Caco-2 (cell line): ENCODE data around the gene KRTAP12-4. TPM values are rescaled to one million over a fixed set of nuclear protein-coding genes. Genes with fewer than 3 reads are reported as not detected.

ENCODE experiments used
- BruUV-seq: library from RNA; stranded (reverse); fragments of 400-500 nt; replicated peaks from 2 replicates; lab custom pipeline; 2021; lab: Mats Ljungman, UMichigan
- CTCF ChIA-PET: fragments of 300-600 bp; sonication (Branson Sonifier 250); formaldehyde crosslinking; loops from one replicate; lab custom pipeline; 2022; ENCODE audit warnings: antibody characterized with exemption; lab: Charles Lee
- POLR2A ChIA-PET: fragments of 300-600 bp; sonication (Branson Sonifier 250); formaldehyde crosslinking; loops from one replicate; lab custom pipeline; 2022; ENCODE audit warnings: antibody characterized with exemption; lab: Charles Lee
- DNase-seq, 2 experiments: peaks; one replicate each; pipeline versions ENCODE4 v3.0.0 to v3.0.0-alpha.2; 2020 to 2022
- H3K27me3 ChIP-seq: replicated peaks from 2 replicates; pipeline ENCODE4 v1.6.0; 2011; ENCODE audit warnings: low read length; ENCODE audit not compliant: control insufficient read depth, insufficient read depth
- H3K36me3 ChIP-seq: 2 replicates; pipeline ENCODE4 v1.5.1; 2011; ENCODE audit warnings: low read length; ENCODE audit not compliant: control insufficient read depth, insufficient read depth
- H3K4me1 ChIP-seq: fragments of 250-450 bp; sonication (Bioruptor Pico); 2 replicates; pipeline ENCODE4 v1.5.1; 2020; ENCODE audit warnings: mild to moderate bottlenecking
- H3K4me3 ChIP-seq: 2 replicates; pipeline ENCODE4 v1.5.1; 2011; ENCODE audit warnings: low read depth, mild to moderate bottlenecking, control low read depth, low read length
- H3K9me3 ChIP-seq: fragments of 250-450 bp; sonication (Bioruptor Pico); 2 replicates; pipeline ENCODE4 v1.5.1; 2020; ENCODE audit warnings: mild to moderate bottlenecking, moderate library complexity
- H3K27ac Mint-ChIP-seq: one replicate; pipeline ENCODE4 v1.8.0; 2022; ENCODE audit warnings: mixed read lengths; ENCODE audit not compliant: unreplicated experiment
- H3K27me3 Mint-ChIP-seq: one replicate; pipeline ENCODE4 v1.8.0; 2022; ENCODE audit warnings: mixed read lengths; ENCODE audit not compliant: insufficient read depth, unreplicated experiment
- H3K36me3 Mint-ChIP-seq: one replicate; pipeline ENCODE4 v1.8.0; 2022; ENCODE audit warnings: mild to moderate bottlenecking, mixed read lengths; ENCODE audit not compliant: insufficient read depth, unreplicated experiment
- H3K4me1 Mint-ChIP-seq: one replicate; pipeline ENCODE4 v1.8.0; 2022; ENCODE audit warnings: low read depth, mixed read lengths; ENCODE audit not compliant: unreplicated experiment
- H3K4me3 Mint-ChIP-seq: one replicate; pipeline ENCODE4 v1.8.0; 2022; ENCODE audit warnings: mild to moderate bottlenecking, moderate library complexity, mixed read lengths; ENCODE audit not compliant: unreplicated experiment
- H3K9me3 Mint-ChIP-seq: one replicate; pipeline ENCODE4 v1.8.0; 2022; ENCODE audit warnings: mixed read lengths; ENCODE audit not compliant: unreplicated experiment
- CTCF ChIP-seq, 2 experiments: fragments of 200-600 bp in 1 of 2; IDR thresholded peaks; 1 replicate in 1 of 2; 2 replicates in 1 of 2; pipeline versions ENCODE4 v1.5.1 to v1.8.0; 2011 to 2022; ENCODE audit warnings: antibody characterized with exemption in 1 of 2, control low read depth in 1 of 2, inconsistent platforms in 1 of 2, low read depth in 1 of 2, low read length in 1 of 2, mild to moderate bottlenecking in 1 of 2, moderate library complexity in 1 of 2; ENCODE audit not compliant: insufficient read depth in 1 of 2, severe bottlenecking in 1 of 2, unreplicated experiment in 1 of 2
- intact Hi-C: fragments of 100-400 bp; cut with micrococcal nuclease; formaldehyde crosslinking; loops from one replicate; pipeline ENCODE4 v1.10.0; 2022; ENCODE audit not compliant: unreplicated experiment
- total RNA-seq: library from RNA; stranded (reverse); gene quantifications from 2 replicates; pipeline ENCODE4 v1.2.3, GENCODE V29; 2022

Gene KRTAP12-4
- total RNA-seq, 1 experiment from 2014 or later = not detected

GRCh38 chr21:44658913-44659595 is 4.6 kb upstream of the KRTAP12-4 start:
- peaks cover 18% of the 10 kb centered on the region for H3K9me3 Mint-ChIP-seq
- no peak overlapping the region for H3K4me3 Mint-ChIP-seq
- ChIA-PET POLR2A (no interaction called here), CTCF (no interaction called here)
- peaks cover 7% of the 10 kb centered on the region for H3K27me3 Mint-ChIP-seq
- no TSS peak for BruUV-seq
- no peak for DNase-seq
- H3K27ac Mint-ChIP-seq = no peak overlapping the region
- intact Hi-C loops = no loop called here
- H3K36me3 ChIP-seq = no peaks in the 10 kb centered on the region
- H3K27me3 ChIP-seq = no peaks in the 10 kb centered on the region
- H3K4me1 ChIP-seq = no peaks in the 10 kb centered on the region
- no peak overlapping the region for H3K4me3 ChIP-seq
- no peak for TF ChIP-seq CTCF (IDR thresholded peaks at IDR 0.05; ENCODE audit: insufficient read depth in 1 of 2, low read depth in 1 of 2, low read length in 1 of 2, severe bottlenecking in 1 of 2, unreplicated experiment in 1 of 2)
- H3K4me1 Mint-ChIP-seq = no peaks in the 10 kb centered on the region
- no peaks in the 10 kb centered on the region for H3K36me3 Mint-ChIP-seq
- peaks cover 5% of the 10 kb centered on the region; the same call in 1 of the 2 replicates for H3K9me3 ChIP-seq

- no TSS peak for BruUV-seq
- intact Hi-C loops = no loop called here
- Mint-ChIP-seq H3K27ac (no peak overlapping the region), H3K4me1 (no peaks in the 10 kb centered on the region), H3K4me3 (no peak overlapping the region), H3K27me3 (peaks cover 7% of the 10 kb centered on the region), H3K9me3 (peaks cover 18% of the 10 kb centered on the region), H3K36me3 (no peaks in the 10 kb centered on the region)
- no peaks in the 10 kb centered on the region for H3K4me1 ChIP-seq
- H3K4me3 ChIP-seq = no peak overlapping the region
- no peak for TF ChIP-seq CTCF (IDR thresholded peaks at IDR 0.05; ENCODE audit: insufficient read depth in 1 of 2, low read depth in 1 of 2, low read length in 1 of 2, severe bottlenecking in 1 of 2, unreplicated experiment in 1 of 2)
- H3K9me3 ChIP-seq = peaks cover 5% of the 10 kb centered on the region; the same call in 1 of the 2 replicates
- H3K27me3 ChIP-seq = no peaks in the 10 kb centered on the region
- ChIA-PET POLR2A (no interaction called here), CTCF (no interaction called here)
- no peaks in the 10 kb centered on the region for H3K36me3 ChIP-seq
- no peak for DNase-seq
Measured at GRCh38 chr21:44658541-44658910, 4.1 kb upstream of the KRTAP12-4 start.

GRCh38 chr21:44657635-44658540 is 3.4 kb upstream of the KRTAP12-4 start, which contains the start of gene KRTAP12-3:
KRTAP12-3 (plus strand) TSS chr21:44657932; CDS start chr21:44657980, 48 bp downstream.
- no peak for TF ChIP-seq CTCF (IDR thresholded peaks at IDR 0.05; ENCODE audit: insufficient read depth in 1 of 2, low read depth in 1 of 2, low read length in 1 of 2, severe bottlenecking in 1 of 2, unreplicated experiment in 1 of 2)
- no peaks in the 10 kb centered on the region for H3K36me3 Mint-ChIP-seq
- no peaks in the 10 kb centered on the region for H3K4me1 ChIP-seq
- H3K27me3 ChIP-seq = no peaks in the 10 kb centered on the region
- peaks cover 18% of the 10 kb centered on the region for H3K9me3 Mint-ChIP-seq
- BruUV-seq = no TSS peak
- no peak within 1 kb of the TSS for H3K4me3 ChIP-seq
- peaks cover 7% of the 10 kb centered on the region for H3K27me3 Mint-ChIP-seq
- peaks cover 5% of the 10 kb centered on the region; the same call in 1 of the 2 replicates for H3K9me3 ChIP-seq
- CTCF ChIA-PET = no interaction called here
- H3K36me3 ChIP-seq = no peaks in the 10 kb centered on the region
- H3K27ac Mint-ChIP-seq = no peak within 1 kb of the TSS
- DNase-seq = no peak
- POLR2A ChIA-PET = no interaction called here
- intact Hi-C loops = no loop called here
- no peaks in the 10 kb centered on the region for H3K4me1 Mint-ChIP-seq
- no peak within 1 kb of the TSS for H3K4me3 Mint-ChIP-seq
